IPS-11a (cell line): Measurements from ENCODE around the gene ASCC1.
"Not testable (repeated sequence)": the region's sequence is repeated elsewhere in the genome, so short reads cannot be mapped to it uniquely, and the experiment has no call there.

ENCODE experiments used
- H3K4me3 ChIP-seq: one replicate; pipeline ENCODE4 v1.5.1; 2013; ENCODE audit warnings: low read depth, low read length, control low read depth

Gene ASCC1

DNA sequence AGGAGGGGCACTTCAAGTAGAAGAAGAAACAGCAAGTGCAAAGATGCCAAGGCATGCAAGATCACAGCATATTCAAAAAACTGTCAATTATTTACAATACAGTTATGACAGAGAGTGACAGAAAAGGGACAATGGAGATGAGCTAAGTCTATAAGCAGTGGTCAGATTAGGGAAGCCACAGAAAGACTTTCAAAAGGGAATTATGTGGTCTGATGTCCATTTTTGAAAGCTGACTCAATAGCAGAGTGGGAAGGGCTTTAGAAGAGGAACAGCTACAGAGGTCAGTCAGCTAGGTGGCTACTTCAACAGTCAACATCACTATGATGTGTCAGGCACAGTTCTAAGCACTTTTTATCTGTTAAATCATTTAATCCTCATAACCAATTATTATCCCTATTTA, 82.6 kb downstream of the ASCC1 start:
- no peak overlapping the region for H3K4me3 ChIP-seq

- no peak overlapping the region for H3K4me3 ChIP-seq
Observed at GRCh38 chr10:72132854-72133253, 83.2 kb downstream of the ASCC1 start.

DNA sequence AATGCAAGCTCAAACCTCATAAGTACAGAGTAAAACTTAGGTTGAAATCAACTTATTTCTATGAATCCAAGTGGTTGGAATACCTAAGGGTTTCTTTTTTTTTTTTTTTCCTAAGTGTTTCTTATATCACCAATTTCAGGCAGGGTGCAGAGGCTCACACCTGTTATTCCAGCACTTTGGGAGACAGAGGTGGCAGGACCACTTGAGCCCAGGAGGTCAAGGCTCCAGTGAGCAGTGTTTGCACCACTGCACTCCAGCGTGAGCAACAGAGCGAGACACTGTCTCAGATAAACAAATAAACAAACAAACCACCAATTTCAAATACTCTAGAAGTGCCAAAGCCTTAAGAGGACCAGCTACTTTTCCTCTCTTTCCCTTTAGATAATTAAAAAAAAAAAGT, 88.5 kb downstream of the ASCC1 start:
- no peak overlapping the region for H3K4me3 ChIP-seq

- no peak overlapping the region for H3K4me3 ChIP-seq
Observed at GRCh38 chr10:72126872-72127232, 89.2 kb downstream of the ASCC1 start.

GRCh38 chr10:72126184-72126871, 89.7 kb downstream of the ASCC1 start:
- no peak overlapping the region for H3K4me3 ChIP-seq

- no peak overlapping the region for H3K4me3 ChIP-seq
Observed at GRCh38 chr10:72124989-72125388, 91.1 kb downstream of the ASCC1 start.

GRCh38 chr10:72124381-72124780, 91.7 kb downstream of the ASCC1 start:
- H3K4me3 ChIP-seq, result no peak overlapping the region

GRCh38 chr10:72123616-72124015, 92.5 kb downstream of the ASCC1 start:
- H3K4me3 ChIP-seq, result no peak overlapping the region

DNA sequence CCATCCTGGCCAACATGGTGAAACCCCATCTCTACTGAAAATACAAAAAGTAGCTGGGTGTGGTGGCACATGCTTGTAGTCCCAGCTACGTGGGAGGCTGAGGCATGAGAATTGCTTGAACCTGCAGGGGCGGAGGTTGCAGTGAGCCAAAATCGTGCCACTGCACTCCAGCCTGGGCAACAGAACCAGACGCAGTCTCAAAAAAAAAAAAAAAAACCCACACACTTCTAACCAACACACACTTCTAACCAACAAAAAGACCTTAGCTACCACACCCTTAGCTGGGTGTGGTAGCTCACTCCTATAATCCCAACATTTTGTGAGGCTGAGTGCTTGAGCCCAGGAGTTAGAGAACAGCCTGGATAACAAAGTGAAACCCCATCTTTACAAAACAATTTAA, 93.9 kb downstream of the ASCC1 start:
- H3K4me3 ChIP-seq, result no peak overlapping the region

DNA sequence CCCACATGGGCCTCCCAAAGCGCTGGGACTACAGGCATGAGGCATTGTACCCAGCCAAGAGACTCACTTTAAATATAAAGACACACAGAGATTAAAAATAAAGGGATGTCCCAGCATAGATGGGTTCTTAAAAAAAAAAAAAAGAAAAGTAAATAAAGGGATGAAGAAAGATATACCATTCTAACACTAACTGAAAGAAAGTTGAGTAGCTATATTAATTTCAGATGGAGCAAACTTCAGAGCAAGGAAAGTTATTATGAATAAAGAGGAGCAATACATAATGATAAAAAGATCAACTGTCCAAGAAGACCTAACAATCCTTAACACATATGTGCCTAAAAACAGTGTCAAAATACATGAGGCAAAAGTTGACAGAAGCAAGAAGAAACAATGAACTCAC, 94.7 kb downstream of the ASCC1 start:
- H3K4me3 ChIP-seq, result no peak overlapping the region

DNA sequence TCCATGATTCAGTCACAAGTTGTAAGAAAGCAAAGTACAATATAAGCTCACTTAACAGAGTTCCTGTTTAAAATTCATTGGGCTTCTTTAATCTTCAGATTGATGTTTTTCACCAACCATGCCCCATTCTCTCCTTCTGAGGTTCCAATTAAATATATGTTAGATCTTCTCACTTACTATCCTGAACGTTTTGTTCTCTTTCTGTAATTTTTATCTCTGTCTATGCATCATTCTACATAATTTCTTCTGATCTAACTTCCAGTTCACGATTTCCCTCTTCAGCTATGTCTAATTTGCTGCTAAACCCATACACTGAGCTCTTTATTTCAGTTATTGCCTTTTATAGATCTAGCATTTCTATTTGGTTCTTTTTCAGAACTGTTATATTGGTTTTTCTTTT, 99.7 kb downstream of the ASCC1 start:
- no peak overlapping the region for H3K4me3 ChIP-seq

DNA sequence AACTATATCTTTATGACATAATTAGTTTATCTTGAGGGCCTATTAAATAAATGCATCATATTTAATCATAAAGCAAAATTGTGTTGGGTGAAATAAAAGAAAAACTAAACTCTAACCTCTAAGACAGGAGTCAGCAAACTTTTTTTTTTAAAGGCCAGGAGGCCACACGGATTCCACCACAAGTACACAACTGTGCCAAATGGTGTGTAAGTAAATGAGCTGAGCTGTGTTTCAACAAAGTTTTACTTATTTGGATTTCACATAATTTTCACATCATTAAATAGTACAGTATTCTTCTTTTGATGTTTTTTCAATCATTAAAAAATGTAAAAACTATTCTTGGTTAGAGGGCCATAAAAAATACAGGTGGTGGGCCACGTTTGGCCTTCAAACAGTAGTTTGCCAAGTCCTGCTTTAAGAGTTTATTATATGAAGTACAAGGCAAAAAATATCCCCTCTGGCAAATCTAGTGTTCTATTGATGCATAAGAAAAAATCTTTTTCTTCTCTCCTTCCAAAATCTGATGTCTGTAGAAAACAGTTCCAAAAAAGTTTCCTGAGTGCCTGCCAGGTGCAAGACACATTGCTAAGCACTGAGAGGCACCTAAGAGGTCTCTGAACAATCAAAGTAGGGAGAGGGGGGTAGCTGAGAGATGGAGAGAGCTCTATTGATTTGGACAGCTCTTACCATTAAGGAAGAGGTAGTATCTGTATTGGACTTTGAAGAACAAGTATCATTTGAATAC, 101.2 kb downstream of the ASCC1 start:
- H3K4me3 ChIP-seq, result no peak overlapping the region

GRCh38 chr10:72110673-72111401, 105.2 kb downstream of the ASCC1 start:
- H3K4me3 ChIP-seq, result no peak overlapping the region

GRCh38 chr10:72109636-72110157, 106.4 kb downstream of the ASCC1 start:
- H3K4me3 ChIP-seq, result no peak overlapping the region

DNA sequence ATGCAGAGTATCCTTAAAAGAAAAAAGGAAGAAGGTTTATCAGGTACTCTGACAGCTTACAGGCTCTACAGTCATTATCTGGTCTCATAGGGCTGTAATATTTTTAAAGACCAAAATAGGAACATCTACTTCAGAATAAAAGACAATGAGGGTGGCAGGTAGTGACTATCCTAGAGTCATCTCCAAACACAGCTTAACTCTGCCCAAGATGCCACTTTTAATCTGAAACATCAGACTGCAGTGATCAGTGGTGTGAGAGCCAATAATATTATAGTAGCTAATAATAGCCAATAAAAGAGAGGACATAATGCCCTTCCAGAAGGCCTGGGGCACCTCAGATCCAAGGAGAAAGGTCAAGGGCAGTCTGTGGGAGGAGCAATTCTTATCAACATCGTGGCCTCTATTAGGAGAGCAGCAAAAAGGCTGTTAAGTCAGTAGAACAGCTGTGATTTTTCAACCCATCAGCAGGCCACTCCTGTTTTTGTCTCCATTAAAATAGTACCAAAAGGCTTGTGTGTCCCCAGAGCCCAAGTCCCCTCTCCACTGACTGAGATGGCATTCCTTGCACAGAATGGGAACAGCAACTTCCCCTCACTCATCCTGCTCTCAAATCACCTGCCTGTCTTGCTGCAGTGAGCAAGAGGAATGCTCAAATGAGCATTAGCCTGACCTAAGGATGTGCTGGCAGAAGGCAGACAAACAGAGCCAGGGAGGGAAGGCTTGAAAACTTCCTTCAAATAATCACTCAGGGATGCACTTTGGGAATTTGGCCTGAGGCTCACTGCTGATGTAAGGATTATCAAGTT, 107.0 kb downstream of the ASCC1 start:
- no peak overlapping the region for H3K4me3 ChIP-seq

GRCh38 chr10:72108004-72108370, 108.1 kb downstream of the ASCC1 start:
- not testable (repeated sequence) for H3K4me3 ChIP-seq

- H3K4me3 ChIP-seq, result no peak overlapping the region
Observed at GRCh38 chr10:72107325-72108003, 108.6 kb downstream of the ASCC1 start.

- no peak overlapping the region for H3K4me3 ChIP-seq
Observed at GRCh38 chr10:72106896-72107295, 109.2 kb downstream of the ASCC1 start.

DNA sequence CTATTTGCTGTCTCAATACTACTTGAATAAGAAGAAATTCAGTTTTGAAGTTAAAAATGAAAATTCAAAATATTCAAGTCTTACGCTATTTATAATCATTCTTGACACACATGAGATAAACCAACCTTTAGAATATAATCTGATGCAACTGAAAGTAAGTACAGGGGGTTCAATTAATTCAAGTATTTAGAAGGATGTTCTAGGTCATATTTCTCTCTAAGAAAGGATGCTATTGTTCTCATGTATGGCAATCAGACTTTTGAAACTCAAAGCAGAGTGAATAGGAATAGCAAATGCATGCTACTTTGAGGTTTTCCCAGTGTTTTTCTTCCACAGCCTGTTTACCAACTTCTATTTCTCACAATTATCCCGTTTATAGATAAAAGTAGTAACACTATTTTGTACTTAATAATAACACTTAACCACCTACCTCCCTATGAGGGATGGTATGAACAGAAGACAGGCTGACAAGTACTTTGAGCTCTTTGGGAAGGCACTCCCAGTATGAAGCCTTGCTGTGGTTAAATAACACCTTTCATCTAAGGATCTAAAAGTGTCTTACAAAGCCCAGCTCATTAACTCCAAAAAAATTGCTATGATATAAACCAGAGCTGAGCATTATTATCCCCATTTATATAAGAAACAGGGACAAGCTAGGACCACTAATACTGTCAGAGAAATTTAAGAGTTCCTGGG, 109.8 kb downstream of the ASCC1 start:
- no peak overlapping the region for H3K4me3 ChIP-seq

- no peak overlapping the region for H3K4me3 ChIP-seq
Observed at GRCh38 chr10:72105710-72106109, 110.4 kb downstream of the ASCC1 start.
